ENCODE data around the gene DHRS7B. TPM values are rescaled to one million over a fixed set of nuclear protein-coding genes. Genes with fewer than 3 reads are reported as not detected.
"Not testable (repeated sequence)": the region's sequence is repeated elsewhere in the genome, so short reads cannot be mapped to it uniquely, and the experiment has no call there.

The DHRS7B gene
- total RNA-seq, 1 donor from 2014 or later: 20.2 TPM

GRCh38 chr17:21190078-21190477 lies 63.3 kb downstream of the DHRS7B start:
- no peaks in the 10 kb centered on the region for H3K9me3 Mint-ChIP-seq (ENCODE audit: low read depth)
- no peak overlapping the region for H3K27ac Mint-ChIP-seq (ENCODE audit: unreplicated experiment)
- DNase-seq (ENCODE audit: low spot score): no peak
- no peak overlapping the region for H3K4me3 Mint-ChIP-seq (ENCODE audit: unreplicated experiment)
- H3K27me3 Mint-ChIP-seq (ENCODE audit: low read depth): no peaks in the 10 kb centered on the region
- TF ChIP-seq, protein P1, sequence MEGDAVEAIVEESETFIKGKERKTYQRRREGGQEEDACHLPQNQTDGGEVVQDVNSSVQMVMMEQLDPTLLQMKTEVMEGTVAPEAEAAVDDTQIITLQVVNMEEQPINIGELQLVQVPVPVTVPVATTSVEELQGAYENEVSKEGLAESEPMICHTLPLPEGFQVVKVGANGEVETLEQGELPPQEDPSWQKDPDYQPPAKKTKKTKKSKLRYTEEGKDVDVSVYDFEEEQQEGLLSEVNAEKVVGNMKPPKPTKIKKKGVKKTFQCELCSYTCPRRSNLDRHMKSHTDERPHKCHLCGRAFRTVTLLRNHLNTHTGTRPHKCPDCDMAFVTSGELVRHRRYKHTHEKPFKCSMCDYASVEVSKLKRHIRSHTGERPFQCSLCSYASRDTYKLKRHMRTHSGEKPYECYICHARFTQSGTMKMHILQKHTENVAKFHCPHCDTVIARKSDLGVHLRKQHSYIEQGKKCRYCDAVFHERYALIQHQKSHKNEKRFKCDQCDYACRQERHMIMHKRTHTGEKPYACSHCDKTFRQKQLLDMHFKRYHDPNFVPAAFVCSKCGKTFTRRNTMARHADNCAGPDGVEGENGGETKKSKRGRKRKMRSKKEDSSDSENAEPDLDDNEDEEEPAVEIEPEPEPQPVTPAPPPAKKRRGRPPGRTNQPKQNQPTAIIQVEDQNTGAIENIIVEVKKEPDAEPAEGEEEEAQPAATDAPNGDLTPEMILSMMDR (IDR thresholded peaks at IDR 0.05): no peak
- peaks cover 14% of the 10 kb centered on the region for H3K4me1 Mint-ChIP-seq (ENCODE audit: low read depth)
- H3K36me3 Mint-ChIP-seq (ENCODE audit: low read depth): peaks cover 11% of the 10 kb centered on the region

DNA sequence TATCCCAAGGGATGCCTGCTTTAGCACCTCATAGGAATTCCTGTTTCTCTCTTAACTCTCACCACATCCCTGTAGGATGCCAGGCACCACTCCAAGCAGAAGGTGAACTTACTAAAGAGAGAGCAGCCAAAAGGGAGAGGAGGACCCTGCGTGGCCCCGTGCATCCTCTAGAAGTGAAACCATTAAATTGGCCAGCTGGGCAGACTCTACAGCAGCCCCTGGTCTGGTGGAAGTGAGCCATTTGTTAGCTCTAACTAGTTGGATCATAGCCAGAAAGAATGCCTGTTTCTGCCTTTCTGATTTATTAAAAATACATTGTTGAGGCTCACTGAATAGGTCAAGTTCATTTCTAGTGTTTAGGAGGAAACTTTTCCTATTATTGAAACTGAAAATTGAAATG lies 64.9 kb downstream of the DHRS7B start:
- peaks cover 11% of the 10 kb centered on the region for H3K4me1 Mint-ChIP-seq (ENCODE audit: low read depth)
- TF ChIP-seq, protein P1 (IDR thresholded peaks at IDR 0.05): no peak
- no peak for DNase-seq (ENCODE audit: low spot score)
- no peaks in the 10 kb centered on the region for H3K27me3 Mint-ChIP-seq (ENCODE audit: low read depth)
- no peaks in the 10 kb centered on the region for H3K9me3 Mint-ChIP-seq (ENCODE audit: low read depth)
- H3K4me3 Mint-ChIP-seq (ENCODE audit: unreplicated experiment): no peak overlapping the region
- peaks cover 15% of the 10 kb centered on the region for H3K36me3 Mint-ChIP-seq (ENCODE audit: low read depth)
- no peak overlapping the region for H3K27ac Mint-ChIP-seq (ENCODE audit: unreplicated experiment)

DNA sequence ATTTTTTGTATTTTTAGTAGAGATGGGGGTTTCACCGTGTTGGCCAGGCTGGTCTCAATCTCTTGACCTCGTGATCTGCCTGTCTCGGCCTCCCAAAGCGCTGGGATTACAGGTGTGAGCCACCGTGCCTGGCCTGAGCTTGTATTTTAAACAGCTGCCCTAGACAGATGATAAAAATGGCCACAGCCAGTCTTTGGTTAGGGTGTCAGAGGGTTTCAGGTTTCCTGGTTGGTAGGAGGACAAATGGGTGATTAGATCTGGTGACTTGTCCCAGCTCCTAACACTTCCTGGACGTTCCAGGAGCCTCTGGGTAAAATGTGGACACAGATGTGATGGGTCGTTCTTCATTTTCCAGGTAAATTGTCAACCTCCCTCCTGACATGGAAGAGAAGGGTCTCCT lies 65.7 kb downstream of the DHRS7B start:
- not testable (repeated sequence) for H3K27ac Mint-ChIP-seq (ENCODE audit: unreplicated experiment); DNase-seq (ENCODE audit: low spot score); H3K9me3 Mint-ChIP-seq (ENCODE audit: low read depth); H3K27me3 Mint-ChIP-seq (ENCODE audit: low read depth); H3K4me3 Mint-ChIP-seq (ENCODE audit: unreplicated experiment)
- Mint-ChIP-seq H3K4me1 (ENCODE audit: low read depth) (peaks cover 11% of the 10 kb centered on the region), H3K36me3 (ENCODE audit: low read depth) (peaks cover 22% of the 10 kb centered on the region)

- Mint-ChIP-seq H3K36me3 (ENCODE audit: low read depth) (peaks cover 25% of the 10 kb centered on the region), H3K27ac (ENCODE audit: unreplicated experiment) (no peak overlapping the region), H3K4me3 (ENCODE audit: unreplicated experiment) (no peak overlapping the region), H3K4me1 (ENCODE audit: low read depth) (peaks cover 11% of the 10 kb centered on the region), H3K9me3 (ENCODE audit: low read depth) (no peaks in the 10 kb centered on the region), H3K27me3 (ENCODE audit: low read depth) (no peaks in the 10 kb centered on the region)
- TF ChIP-seq, protein P1 (IDR thresholded peaks at IDR 0.05): no peak
- no peak for DNase-seq (ENCODE audit: low spot score)
These were observed 66.3 kb downstream of the DHRS7B start for GRCh38 chr17:21193031-21193430.

- Mint-ChIP-seq H3K4me1 (ENCODE audit: low read depth) (peaks cover 11% of the 10 kb centered on the region), H3K9me3 (ENCODE audit: low read depth) (no peaks in the 10 kb centered on the region), H3K36me3 (ENCODE audit: low read depth) (peaks cover 28% of the 10 kb centered on the region), H3K27ac (ENCODE audit: unreplicated experiment) (peak overlapping the region; percentile 17), H3K27me3 (ENCODE audit: low read depth) (no peaks in the 10 kb centered on the region), H3K4me3 (ENCODE audit: unreplicated experiment) (no peak overlapping the region)
- DNase-seq (ENCODE audit: low spot score): no peak
- TF ChIP-seq, protein P1 (IDR thresholded peaks at IDR 0.05): no peak
These were observed 67.5 kb downstream of the DHRS7B start for GRCh38 chr17:21194226-21194625.

GRCh38 chr17:21194703-21195102 lies 67.9 kb downstream of the DHRS7B start:
- Mint-ChIP-seq H3K27ac (ENCODE audit: unreplicated experiment) (peak overlapping the region; percentile 17), H3K27me3 (ENCODE audit: low read depth) (no peaks in the 10 kb centered on the region), H3K4me1 (ENCODE audit: low read depth) (peaks cover 15% of the 10 kb centered on the region), H3K4me3 (ENCODE audit: unreplicated experiment) (no peak overlapping the region), H3K36me3 (ENCODE audit: low read depth) (peaks cover 28% of the 10 kb centered on the region), H3K9me3 (ENCODE audit: low read depth) (no peaks in the 10 kb centered on the region)
- DNase-seq (ENCODE audit: low spot score): no peak
- TF ChIP-seq, protein P1 (IDR thresholded peaks at IDR 0.05): no peak
